Sciatic nerve (tissue), 2 donors: ENCODE results near the gene CRB1. TPM values are rescaled to one million over a fixed set of nuclear protein-coding genes. Genes with fewer than 3 reads are reported as not detected.

Source experiments
- ATAC-seq: fragments of 200-7000 bp; cut with Tn5 transposase; one replicate; pipeline ENCODE4 v1.9.1; 2020; ENCODE audit warnings: mild to moderate bottlenecking, moderate library complexity
- DNase-seq: peaks from one replicate; pipeline ENCODE4 v3.0.0-alpha.2; 2020; ENCODE audit warnings: low spot score
- intact Hi-C: fragments of 100-400 bp; cut with DNase I; formaldehyde crosslinking; loops from one replicate; pipeline ENCODE4 v1.14.2; 2022
- total RNA-seq: library from RNA; stranded (reverse); fragmentation: NEBNext Ultra II Directional; extraction: Animal tissue kit (Norgen Biotek cat#: 25700); gene quantifications from one replicate; pipeline ENCODE4 v1.2.1, GENCODE V29; 2021
- donor health status: DM: no; HTN: no; CAD: no.
- donor health status: DM: no; HTN: no; CAD: no.

The CRB1 gene
- total RNA-seq, 1 donor from 2014 or later = 0.94 TPM

DNA sequence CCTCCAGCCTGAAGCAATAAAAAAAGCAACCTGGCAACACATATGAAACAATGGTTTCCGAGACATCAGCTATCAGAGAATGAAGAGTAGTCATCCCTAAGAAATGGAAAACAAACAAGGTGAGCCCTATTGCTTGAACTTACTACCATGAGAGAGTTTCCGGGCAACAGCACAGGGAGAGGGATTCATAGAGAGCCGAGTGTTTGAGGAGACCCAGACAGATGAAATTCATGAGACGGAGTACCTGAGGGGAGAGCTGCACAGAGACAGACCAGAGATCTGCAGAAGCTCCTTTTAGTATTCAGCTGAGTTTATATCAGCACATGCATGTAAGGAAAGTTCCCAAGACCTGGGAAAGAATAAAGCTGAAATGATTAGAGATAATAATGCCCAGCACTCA lies 19.8 kb downstream of the CRB1 start:
- intact Hi-C loops = no loop called here
- DNase-seq (no peak), ATAC-seq (no peak)

DNA sequence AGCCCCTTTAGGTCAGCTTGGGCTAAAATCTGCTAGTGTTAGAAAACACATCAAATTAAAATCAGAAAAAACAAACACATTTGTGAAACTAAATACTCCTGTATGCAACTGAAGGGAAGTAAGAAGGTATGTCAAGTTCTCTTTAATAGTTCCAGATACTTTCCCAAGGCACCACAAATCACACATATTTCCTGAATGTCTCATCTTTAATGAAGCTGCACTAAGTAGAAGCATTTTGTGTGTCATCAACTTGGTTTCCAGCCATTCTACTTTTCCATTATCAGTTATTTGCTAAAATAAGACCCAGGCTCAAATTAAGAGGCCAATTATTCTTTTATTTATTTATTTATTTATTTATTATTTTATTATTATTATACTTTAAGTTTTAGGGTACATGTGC lies 34.7 kb downstream of the CRB1 start:
- no peak for DNase-seq
- intact Hi-C loops = no loop called here
- no peak for ATAC-seq

DNA sequence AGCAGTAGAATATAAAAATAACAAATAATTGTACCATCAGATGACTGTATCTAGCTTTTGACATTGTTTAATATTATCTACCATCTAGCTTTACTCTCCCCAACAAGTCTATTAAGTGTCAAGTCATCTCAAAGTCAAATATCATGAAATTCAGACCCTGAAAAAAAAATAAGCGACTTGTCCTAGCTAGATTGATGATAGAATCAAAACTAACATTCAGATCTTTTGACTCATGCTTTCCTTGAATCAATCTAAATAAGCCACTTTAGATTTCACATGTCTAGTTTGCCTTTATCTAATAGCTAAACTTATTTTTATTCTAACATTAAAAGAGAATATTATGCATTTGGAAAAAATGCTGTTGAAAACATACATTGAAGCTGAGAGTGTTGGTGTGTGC lies 35.4 kb downstream of the CRB1 start:
- DNase-seq (no peak), ATAC-seq (no peak)
- intact Hi-C loops = no loop called here

DNA sequence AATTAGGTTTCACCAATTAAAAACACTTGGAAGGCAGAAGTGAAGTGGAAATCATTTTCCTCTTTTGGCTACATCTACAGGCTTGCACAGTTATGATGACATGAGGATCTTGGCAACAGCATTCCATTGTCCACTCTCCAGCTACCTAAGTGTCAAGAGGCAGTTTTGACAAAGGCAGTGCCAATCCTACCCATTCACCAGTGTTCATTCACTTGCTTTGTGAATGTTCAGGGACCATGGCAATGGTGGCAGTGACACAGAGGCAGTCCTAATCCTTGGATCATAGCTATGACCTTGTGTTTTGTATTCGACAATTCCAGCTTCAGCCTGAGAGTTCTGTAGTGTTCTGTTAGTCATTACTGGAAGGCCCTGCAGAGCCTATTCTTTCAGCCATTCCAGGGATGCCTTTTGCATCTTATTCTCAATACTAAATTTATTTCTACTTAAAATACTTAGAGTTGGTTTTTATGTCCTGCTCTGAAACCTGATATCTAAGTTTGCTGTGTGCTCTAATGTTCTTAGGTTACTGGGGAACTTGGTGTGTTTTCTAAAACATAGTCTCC lies 36.7 kb downstream of the CRB1 start:
- DNase-seq = no peak
- intact Hi-C loops = no loop called here
- ATAC-seq = no peak

DNA sequence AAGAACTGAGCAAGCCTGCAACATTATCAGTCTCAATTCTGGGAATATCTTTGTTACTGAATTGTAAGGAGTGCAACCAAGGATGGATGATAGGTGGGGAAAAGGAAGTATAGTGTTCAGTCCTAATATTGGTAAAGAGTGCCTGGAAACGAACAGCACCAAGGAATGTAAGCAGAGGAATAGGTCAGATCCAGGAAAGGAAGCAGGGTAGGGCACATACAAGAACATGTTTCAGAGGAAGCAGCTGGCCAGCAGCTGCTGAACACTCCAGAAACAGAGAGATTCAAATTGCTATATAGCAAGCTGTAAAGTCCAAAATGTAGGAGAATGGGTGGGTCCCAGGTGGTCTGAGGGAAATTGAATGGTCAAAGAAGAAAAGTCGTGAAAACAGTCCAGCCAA lies 37.9 kb downstream of the CRB1 start:
- intact Hi-C loops = no loop called here
- DNase-seq (no peak), ATAC-seq (no peak)

DNA sequence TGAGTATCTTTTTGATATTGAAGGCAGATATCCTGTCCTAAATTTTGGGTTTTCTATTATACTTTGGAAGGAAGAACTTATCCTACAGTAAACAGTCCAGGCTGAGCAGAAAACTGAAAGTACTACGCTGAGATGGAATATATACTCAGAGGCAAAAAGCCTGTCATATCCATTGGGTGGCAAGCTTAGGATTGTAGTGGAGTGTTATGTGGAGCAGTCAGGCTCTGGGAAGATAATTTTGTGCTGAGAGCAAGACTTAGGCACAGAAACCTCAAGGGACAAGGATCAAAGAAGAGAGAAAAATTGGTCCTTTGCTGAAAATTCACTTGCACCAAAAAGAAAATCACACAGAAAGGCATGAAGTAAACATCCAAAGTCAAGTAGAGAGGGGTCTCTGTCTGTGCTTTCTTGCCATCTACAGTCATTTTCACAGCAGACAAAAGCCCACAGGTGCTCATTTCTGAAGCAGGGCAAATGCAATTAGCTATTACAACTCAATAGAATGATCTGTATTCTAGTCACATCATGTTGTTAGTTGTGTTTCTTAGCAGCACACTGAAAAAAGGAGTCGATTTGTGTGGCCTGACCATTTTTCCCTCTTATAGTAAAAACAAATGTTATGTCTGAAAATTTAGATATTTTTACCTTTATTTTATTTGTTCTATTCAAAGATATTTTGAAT lies 38.5 kb downstream of the CRB1 start:
- ATAC-seq = no peak
- intact Hi-C loops = no loop called here
- DNase-seq = no peak

DNA sequence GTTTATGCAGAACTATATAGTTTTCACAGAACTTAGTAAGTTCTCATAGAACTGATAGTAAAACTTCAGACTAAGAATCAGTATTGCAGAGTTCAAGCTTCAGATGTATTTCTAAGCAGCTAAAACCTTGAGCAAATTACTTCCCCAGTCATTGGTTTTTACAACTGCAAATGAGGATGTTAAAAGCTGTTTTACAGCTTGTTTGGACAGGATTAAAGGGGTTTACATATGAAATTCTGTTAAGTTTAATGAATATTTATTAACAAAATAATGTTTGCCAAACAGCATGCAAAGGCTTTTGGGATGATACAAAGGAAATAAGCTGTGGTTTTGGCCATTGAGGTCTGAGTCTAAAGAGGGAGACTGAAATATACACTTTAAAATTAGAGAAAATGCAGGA lies 39.1 kb downstream of the CRB1 start:
- intact Hi-C loops = no loop called here
- no peak for ATAC-seq
- DNase-seq = no peak

DNA sequence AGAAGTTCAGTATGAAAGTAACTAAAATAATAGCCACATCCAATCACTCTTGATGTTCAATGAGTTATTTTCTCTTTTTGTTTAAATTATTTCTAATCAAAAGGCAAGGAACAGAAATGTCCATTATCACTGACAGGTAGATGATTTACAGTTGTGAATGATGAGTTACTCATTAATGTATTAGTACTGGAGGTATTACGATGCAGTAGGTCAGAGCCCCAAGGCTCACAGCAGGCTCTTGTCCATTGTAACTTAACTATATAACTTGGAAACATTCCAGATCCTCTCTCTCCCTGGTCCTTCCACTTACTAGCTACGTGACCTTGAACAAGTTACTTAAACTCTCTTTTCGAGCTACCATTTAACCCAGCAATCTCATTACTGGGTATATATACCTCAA lies 39.5 kb downstream of the CRB1 start:
- DNase-seq = no peak
- intact Hi-C loops = no loop called here
- no peak for ATAC-seq

DNA sequence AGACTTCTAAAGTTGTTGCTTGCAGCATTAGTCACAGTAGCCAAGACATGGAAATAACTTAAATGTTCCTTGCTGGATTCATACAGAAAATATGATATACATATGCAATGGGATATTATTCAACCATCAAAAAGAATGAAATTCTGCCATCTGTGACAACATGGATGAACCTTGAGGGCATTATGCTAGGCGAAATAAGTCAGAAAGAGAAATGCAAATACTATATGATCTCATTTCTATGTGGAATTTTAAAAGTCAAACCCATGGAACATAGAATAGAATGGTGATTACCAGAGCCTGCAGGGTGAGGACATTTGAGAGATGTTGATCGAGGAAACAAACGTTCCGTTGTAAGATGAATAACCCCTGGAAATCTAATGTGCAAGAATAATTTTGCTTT lies 43.0 kb downstream of the CRB1 start:
- no peak for DNase-seq
- ATAC-seq = no peak
- intact Hi-C loops = no loop called here

DNA sequence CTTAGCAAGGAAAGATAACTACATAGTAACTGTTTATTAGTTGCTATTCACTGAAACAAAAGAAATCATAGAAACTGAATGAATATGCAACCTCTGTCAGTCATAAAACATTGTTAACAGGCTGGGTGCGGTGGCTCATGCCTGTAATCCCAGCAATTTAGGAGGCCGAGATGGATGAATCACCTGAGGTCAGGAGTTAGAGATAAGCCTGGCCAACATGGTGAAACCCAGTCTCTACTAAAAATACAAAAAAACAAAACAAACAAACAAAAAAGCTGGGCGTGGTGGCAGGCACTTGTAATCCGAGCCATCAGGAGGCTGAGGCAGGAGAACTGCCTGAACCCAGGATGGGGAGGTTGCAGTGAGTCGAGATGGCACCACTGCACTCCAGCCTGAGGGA lies 44.1 kb downstream of the CRB1 start:
- ATAC-seq (no peak), DNase-seq (no peak)
- intact Hi-C loops = no loop called here

DNA sequence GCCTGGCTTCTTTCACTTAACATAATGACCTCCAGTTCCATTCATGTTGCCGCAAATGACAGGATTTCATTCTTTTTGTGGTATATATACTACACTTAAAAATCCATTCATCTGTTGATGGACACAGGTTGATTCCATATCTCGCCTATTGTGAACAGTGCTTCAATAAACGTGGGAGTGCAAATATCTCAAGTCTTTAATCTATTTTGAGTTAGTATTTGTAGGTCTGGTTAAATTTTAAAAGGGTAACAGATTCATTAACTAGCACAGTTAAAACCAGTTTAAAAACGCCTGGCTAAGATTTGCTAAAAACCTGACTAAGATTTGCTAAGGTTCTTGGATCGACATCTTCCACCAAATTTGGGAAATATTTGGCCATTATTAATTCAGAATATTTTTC lies 45.7 kb downstream of the CRB1 start:
- intact Hi-C loops = no loop called here
- ATAC-seq (no peak), DNase-seq (no peak)

DNA sequence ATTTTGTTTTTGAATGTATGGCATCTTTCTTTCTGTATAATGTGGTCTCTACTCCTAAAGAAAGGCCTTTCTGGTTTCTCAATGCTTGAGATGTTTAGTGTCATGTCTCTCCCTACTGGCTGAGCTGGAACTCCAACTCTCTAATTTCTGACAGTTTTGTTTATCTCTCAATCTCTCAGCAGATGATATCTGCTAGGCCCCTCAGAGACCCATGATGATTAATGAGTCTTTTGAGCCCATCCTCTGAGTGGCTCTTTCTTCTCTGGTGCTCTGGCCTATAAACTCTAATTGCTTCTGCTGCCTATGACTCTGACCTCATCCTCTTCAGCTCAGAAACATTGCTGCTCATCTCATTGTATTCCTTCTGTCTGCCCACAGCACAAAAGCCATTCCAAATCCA lies 46.6 kb downstream of the CRB1 start:
- ATAC-seq (peak; percentile 45), DNase-seq (no peak)
- intact Hi-C loops = no loop called here

DNA sequence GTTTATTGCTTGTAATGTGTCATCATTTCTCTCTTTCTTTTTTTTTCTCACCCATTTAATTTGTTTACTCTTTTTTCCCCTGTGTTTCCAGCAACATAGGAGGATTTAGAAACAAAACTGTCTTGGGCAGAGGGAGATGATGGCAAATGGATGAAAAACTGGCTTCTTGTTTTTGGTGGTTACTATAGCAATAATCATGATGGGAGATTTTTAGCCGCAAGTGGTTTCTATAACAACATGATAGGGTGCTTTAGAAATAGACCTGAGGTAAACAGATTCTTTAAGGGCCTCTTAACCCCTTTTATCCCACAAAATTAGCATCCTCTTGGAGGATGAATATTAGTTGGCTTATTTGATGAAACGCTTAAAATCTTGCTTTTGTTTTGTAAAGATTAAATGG lies 51.6 kb downstream of the CRB1 start:
- DNase-seq = no peak
- intact Hi-C loops = no loop called here
- ATAC-seq = no peak

DNA sequence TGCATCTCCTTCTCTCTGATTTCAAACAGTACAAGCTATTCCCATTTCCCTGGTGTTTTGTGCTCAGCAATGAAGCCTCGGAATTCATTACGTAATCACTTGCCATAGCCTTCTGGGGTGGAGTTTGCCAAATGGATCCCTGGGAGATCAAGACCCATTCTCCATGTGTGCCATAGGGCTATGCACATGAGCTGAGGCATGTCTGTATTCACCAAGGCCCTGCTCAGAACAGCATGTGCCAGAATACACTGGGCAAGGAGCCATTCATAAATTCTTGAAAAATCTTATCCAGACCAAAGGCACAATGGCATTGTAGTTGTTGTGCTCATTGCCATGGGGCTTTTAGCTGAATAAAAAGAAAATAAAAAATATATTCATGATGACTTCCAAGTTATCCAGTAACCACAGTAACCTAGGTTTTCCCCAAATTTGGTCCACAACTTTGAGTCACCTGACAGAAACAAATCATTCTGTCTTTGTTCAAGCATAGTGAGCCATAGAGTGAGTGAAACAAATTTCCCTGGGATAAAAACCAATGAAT lies 53.0 kb downstream of the CRB1 start:
- ATAC-seq = peak; percentile 94
- intact Hi-C loops = no loop called here
- DNase-seq = no peak

DNA sequence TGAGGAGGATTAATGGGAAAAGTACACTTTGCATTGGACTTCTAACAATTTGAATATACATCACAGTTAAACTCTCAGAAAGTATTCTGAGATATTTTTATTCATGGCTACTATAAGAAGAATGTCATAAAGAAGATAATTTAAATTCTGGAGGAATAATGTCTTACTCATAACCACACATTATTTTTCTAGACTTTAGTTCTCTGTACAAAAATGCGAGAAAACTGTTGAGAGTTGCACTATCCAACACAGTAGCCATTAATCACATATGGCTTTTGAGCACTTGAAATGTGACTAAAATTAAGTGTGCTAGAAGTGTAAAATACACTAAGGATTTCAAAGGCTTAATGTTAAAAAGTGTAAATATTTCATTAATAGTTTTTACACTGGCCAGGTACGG lies 53.8 kb downstream of the CRB1 start:
- ATAC-seq = no peak
- DNase-seq = no peak
- intact Hi-C loops = no loop called here

DNA sequence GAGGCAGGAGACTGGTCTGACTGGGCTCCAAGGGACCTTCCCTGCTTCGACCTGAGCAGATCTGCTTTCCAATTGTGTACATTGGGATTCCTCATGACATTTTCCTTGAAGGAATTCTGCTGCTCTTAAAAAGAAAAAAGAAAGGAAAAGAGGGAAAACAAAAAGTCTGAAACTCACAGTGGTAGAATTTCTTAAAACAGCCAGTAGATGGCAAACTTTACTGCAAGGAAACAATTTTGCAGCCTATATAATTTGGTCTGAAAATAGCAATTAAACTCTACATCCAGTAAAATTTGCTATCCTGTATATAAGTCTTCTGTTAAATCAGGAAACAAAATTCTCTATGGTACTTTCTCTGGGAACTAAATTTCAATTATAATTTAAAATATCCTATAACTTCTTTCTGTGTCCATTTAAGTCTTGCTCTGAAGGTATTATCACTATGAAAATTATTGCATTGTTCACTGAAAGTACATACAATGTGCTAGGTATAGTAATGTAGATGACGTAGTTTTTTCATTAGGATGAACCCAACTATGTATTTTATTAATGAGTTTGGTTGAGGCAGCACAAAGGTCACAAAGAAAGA lies 59.8 kb downstream of the CRB1 start:
- DNase-seq = no peak
- intact Hi-C loops = no loop called here
- no peak for ATAC-seq

DNA sequence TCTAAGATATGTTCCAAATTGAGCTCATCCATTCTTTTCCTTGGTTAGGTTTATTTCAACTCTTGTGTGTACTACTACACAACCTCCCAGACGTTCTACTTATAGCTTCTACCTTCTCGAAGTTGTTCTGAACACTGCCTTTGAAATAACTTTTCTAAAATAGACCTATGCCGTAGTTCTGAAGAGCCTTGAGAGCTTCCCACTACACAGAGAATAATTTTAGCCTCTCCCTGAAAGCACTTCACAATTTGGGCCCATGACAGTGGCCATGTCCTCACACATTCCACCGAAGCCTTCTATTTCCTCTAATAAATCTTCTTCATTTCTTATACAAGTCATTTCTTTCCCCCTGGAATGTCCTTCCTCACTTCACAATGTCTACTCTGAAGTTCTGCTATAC lies 62.2 kb downstream of the CRB1 start:
- no peak for ATAC-seq
- intact Hi-C loops = no loop called here
- DNase-seq = no peak

DNA sequence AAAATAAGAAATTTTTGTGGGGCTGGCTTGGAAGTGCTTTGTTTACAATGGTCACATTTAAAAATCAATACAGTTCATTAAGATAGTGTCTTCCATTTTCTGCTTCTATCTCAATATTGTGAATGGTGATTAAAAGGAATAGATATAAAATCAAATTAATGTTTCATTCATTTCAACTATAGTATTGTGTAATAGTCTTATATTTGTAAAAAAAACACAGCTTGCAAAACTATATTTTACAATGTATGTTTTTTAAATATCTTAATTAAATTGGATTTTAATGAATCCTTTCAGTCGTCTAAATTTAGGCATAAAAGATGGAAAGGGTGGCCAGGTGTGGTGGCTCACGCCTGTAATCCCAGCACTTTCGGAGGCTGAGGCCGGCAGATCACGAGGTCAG lies 63.5 kb downstream of the CRB1 start:
- ATAC-seq (no peak), DNase-seq (no peak)
- intact Hi-C loops = no loop called here

DNA sequence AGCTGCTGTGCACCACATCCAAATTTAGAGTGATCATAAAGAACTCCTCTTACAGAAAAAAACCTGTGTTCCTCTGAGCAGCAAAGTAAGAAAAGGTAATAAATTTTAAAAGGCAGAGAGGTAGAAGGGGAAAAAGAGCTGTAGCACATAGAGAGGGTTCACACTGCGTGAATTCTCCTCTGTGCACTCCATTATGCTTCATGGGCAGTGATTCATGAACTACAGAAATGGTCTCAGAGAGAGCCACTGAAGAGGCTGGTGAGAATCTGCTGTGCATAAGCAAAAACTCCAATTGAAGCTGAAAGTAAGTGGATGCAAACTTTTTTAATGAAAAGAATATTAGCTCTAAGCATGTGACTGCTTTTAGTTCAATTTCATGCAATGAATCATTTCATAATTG lies 65.0 kb downstream of the CRB1 start:
- ATAC-seq (no peak), DNase-seq (no peak)
- intact Hi-C loops = no loop called here

DNA sequence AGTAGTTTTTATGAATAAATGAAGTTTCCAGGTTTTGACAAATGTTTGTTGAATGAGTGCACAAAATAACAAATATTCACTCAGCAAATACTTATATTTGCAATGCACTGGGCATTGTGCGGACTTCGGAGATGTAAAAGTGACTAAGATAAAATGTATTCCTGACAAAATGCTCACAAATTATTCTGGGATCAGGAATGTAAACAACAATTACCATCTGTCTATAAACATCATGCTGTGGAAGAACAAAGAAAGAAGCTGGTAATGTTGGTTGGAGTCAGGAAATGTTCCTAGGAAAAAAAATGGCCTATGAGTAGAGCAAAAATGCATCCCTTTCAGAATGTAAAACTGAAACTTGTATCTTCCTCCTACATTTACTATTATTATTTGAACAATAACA lies 68.5 kb downstream of the CRB1 start:
- no peak for ATAC-seq
- intact Hi-C loops = no loop called here
- DNase-seq = no peak
